K562 (cell line): ENCODE measurements around the gene ANKRD23. TPM values are rescaled to one million over a fixed set of nuclear protein-coding genes. Genes with fewer than 3 reads are reported as not detected.
A peak's percentile ranks its signal among the peaks of the same experiment; 100 is the strongest.

Source experiments
- CEBPZ ChIP-seq: fragments of 150-350 bp; IDR thresholded peaks from 2 replicates; pipeline ENCODE4 v1.6.1; 2014; ENCODE audit warnings: low read depth, mild to moderate bottlenecking, low read length, borderline replicate concordance
- CSDE1 ChIP-seq, 2 experiments: fragments of 450-650 bp; IDR thresholded peaks; 2 replicates each; pipeline ENCODE4 v1.6.1; 2016; ENCODE audit warnings: mild to moderate bottlenecking in 1 of 2
- FOXJ3 ChIP-seq: sonication (generic); formaldehyde crosslinking; IDR thresholded peaks from 2 replicates; pipeline ENCODE4 v1.4.0; 2020; ENCODE audit warnings: mild to moderate bottlenecking, missing genetic modification reagents
- HMBOX1 ChIP-seq: sonication (generic); IDR thresholded peaks from 2 replicates; pipeline ENCODE4 v1.6.1; 2016
- HMG20A ChIP-seq: fragments of 450-650 bp; formaldehyde crosslinking; conservative IDR thresholded peaks from 2 replicates; pipeline ENCODE4 v1.4.0; 2020; ENCODE audit warnings: mild to moderate bottlenecking, mixed read lengths
- HNRNPK ChIP-seq: fragments of 200-400 bp; formaldehyde crosslinking; IDR thresholded peaks from one replicate; pipeline ENCODE4 v1.6.1; 2018; ENCODE audit warnings: mild to moderate bottlenecking, low read depth, low read length; ENCODE audit not compliant: poor library complexity, severe bottlenecking
- JUND ChIP-seq, 2 experiments: IDR thresholded peaks; 2 replicates in 1 of 2; 3 replicates in 1 of 2; pipeline ENCODE4 v1.6.1; 2011; ENCODE audit warnings: borderline replicate concordance in 2 of 2, low read depth in 2 of 2, low read length in 2 of 2, improper control_type of control experiment in 1 of 2, missing biosample characterization in 1 of 2, missing genetic modification characterization in 1 of 2, missing genetic modification reagents in 1 of 2
- L3MBTL2 ChIP-seq: fragments of 450-650 bp; IDR thresholded peaks from 2 replicates; pipeline ENCODE4 v1.6.1; 2016; ENCODE audit warnings: mild to moderate bottlenecking, moderate library complexity
- MBD1 ChIP-seq: fragments of 250-450 bp; sonication (Bioruptor Pico); IDR thresholded peaks from 2 replicates; pipeline ENCODE4 v1.8.0; 2022; ENCODE audit warnings: inconsistent platforms
- MLLT1 ChIP-seq, 2 experiments: fragments of 450-650 bp; IDR thresholded peaks; 2 replicates each; pipeline ENCODE4 v1.6.1; 2016
- POLR2AphosphoS2 ChIP-seq: IDR thresholded peaks from 2 replicates; pipeline ENCODE4 v1.6.1; 2012; ENCODE audit warnings: low read length, improper control_type of control experiment
- PTTG1 ChIP-seq: fragments of 450-650 bp; IDR thresholded peaks from 2 replicates; pipeline ENCODE4 v1.6.1; 2016; ENCODE audit warnings: low read depth, mild to moderate bottlenecking, missing genetic modification characterization, missing compliant biosample characterization
- SIX5 ChIP-seq, 2 experiments: IDR thresholded peaks; 2 replicates each; pipeline ENCODE4 v1.6.1; 2011; ENCODE audit warnings: low read length in 2 of 2, borderline replicate concordance in 1 of 2, low read depth in 1 of 2, mild to moderate bottlenecking in 1 of 2, moderate library complexity in 1 of 2; ENCODE audit not compliant: insufficient read depth in 1 of 2
- SP1 ChIP-seq: sonication (generic); formaldehyde crosslinking; IDR thresholded peaks from 2 replicates; pipeline ENCODE4 v1.8.1; 2022; ENCODE audit warnings: mild to moderate bottlenecking, missing genetic modification reagents
- ZNF696 ChIP-seq: fragments of 250-450 bp; sonication (Bioruptor Pico); conservative IDR thresholded peaks from 2 replicates; pipeline ENCODE4 v1.4.0; 2020; ENCODE audit warnings: mild to moderate bottlenecking, moderate library complexity
- polyA plus RNA-seq, 8 experiments: library from polyadenylated mRNA; depleted of rRNA in 4 of 8; stranded (reverse) in 5 of 8; unstranded in 3 of 8; fragments of >200 nt; fragmentation: Nextera tagmentation in 2 of 8; fragmentation: Illumina TruSeq in 1 of 8; extraction: Ambion mirVana in 2 of 8; extraction: Trizol in 1 of 8; gene quantifications; 2 replicates each; pipeline versions ENCODE4 v1.2.1 to v1.2.3, GENCODE V29; 2011 to 2014; ENCODE audit warnings: inconsistent platforms in 1 of 8, missing spikeins in 1 of 8
- total RNA-seq, 7 experiments: library from RNA; depleted of rRNA in 6 of 7; stranded (reverse); fragments of >200 nt in 6 of 7; fragmentation: Illumina TruSeq in 2 of 7; extraction: Trizol in 2 of 7; gene quantifications; 2 replicates each; pipeline versions ENCODE4 v1.2.1 to v1.2.3, GENCODE V29; 2011 to 2021; ENCODE audit warnings: low replicate concordance in 1 of 7
- TF ChIP-seq, protein P1 (sequence below), 2 experiments: fragments of 450-650 bp in 1 of 2; sonication (generic) in 1 of 2; formaldehyde crosslinking in 1 of 2; IDR thresholded peaks in 1 of 2; conservative IDR thresholded peaks in 1 of 2; 2 replicates each; pipeline versions ENCODE4 v1.6.1 to v1.8.1; 2016 to 2023; ENCODE audit warnings: mild to moderate bottlenecking in 2 of 2, moderate library complexity in 2 of 2, inconsistent platforms in 1 of 2, missing genetic modification reagents in 1 of 2

ANKRD23 gene
- total and polyA plus RNA-seq, 9 of the 15 experiments (the other 6 are each of a cell fraction or from before 2014, with no cell fraction given) = 0.32 to 4.8 (median 2.8) TPM

DNA sequence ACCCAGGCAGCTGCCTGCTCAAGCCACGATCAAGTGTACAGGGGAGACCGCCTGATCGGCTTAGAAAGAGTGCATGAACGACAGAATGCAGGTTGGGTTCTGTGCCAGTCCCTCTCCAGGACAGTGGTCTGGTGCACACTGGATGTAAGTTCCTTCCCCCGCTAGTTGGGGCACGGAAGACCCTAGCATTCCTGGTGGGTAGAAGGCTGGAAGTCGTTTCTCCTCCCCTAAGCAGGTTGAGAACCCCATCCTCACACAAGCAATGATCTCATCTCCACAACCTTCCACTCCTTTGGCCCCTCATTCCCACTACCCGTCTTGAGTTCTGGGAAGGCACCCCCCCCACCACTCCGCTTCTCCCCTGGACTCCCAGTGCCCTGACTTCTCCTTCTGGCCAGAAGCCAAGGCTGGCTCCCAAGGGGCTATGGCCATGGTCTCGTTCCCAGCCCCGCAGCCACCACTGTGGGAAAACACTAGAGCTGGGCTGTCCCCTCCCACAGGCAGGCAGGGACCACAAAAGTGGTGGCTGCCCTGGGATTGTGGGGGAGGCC is 15.4 kb upstream of the ANKRD23 start (continued):
- TF ChIP-seq HMBOX1 (no peak), CSDE1 (IDR thresholded peaks at IDR 0.05) (no peak), CEBPZ (no peak), POLR2AphosphoS2 (peak; percentile 87; the same call in 1 of the 2 replicates), SP1 (0 out of 2 replicates have a peak, but pooled peaks have one; percentile 52), HNRNPK (no peak), MBD1 (CRISPR knock-in tag) (0 out of 2 replicates have a peak, but pooled peaks have one; percentile 61), PTTG1 (tag) (no peak), HMG20A (CRISPR knock-in tag) (no peak), SIX5 (IDR thresholded peaks at IDR 0.05; ENCODE audit: borderline replicate concordance in 1 of 2, insufficient read depth in 1 of 2, low read depth in 1 of 2, low read length in 2 of 2) (no peak), L3MBTL2 (no peak), MLLT1 (IDR thresholded peaks at IDR 0.05) (peak in 1 of 2 experiments; percentile 65; a peak in 2 of 4 replicates), JUND (IDR thresholded peaks at IDR 0.05; ENCODE audit: borderline replicate concordance, low read depth, low read length) (no peak), JUND (tag; IDR thresholded peaks at IDR 0.05; ENCODE audit: borderline replicate concordance, low read depth, low read length) (no peak), ZNF696 (no peak), FOXJ3 (no peak)
- TF ChIP-seq, protein P1, sequence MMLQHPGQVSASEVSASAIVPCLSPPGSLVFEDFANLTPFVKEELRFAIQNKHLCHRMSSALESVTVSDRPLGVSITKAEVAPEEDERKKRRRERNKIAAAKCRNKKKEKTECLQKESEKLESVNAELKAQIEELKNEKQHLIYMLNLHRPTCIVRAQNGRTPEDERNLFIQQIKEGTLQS (IDR thresholded peaks at IDR 0.05) = peak; percentile 45
- TF ChIP-seq, protein P1 (CRISPR knock-in tag; conservative IDR thresholded peaks at IDR 0.05) = no peak
